ENCODE data around the gene EIF3J. TPM values are rescaled to one million over a fixed set of nuclear protein-coding genes. Genes with fewer than 3 reads are reported as not detected.
A peak's percentile ranks its signal among the peaks of the same experiment; 100 is the strongest.
"Not testable (repeated sequence)": the region's sequence is repeated elsewhere in the genome, so short reads cannot be mapped to it uniquely, and the experiment has no call there.

Gene EIF3J
- total RNA-seq, 1 experiment from 2014 or later = 96.4 TPM

DNA sequence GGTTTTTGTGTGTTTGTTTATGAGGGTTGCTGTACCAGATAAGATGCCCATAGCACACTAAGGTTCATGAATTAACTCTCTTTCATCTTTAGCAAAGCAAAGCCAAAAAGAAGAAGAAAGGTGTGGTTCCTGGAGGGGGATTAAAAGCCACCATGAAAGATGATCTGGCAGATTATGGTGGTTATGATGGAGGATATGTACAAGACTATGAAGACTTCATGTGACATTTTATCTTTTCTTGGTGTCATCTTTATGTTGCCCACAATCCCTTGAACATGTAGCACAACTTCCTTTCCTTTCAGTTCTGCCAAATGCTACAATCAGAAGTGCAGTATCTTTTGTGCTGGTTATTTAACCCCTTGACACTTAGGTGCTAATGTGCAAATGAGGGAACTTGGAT lies 24.0 kb downstream of the EIF3J start:
- not testable (repeated sequence) for H3K4me1 ChIP-seq; H3K4me3 ChIP-seq; H3K27me3 ChIP-seq; DNase-seq; H3K27ac ChIP-seq; H3K9me3 ChIP-seq (replicated peaks)
- H3K36me3 ChIP-seq = peaks cover 93% of the 10 kb centered on the region

GRCh38 chr15:44565387-44566154 lies 28.6 kb downstream of the EIF3J start:
- H3K36me3 ChIP-seq = peaks cover 69% of the 10 kb centered on the region
- H3K27me3 ChIP-seq = no peaks in the 10 kb centered on the region
- no peaks in the 10 kb centered on the region for H3K4me1 ChIP-seq
- peaks cover 10% of the 10 kb centered on the region; the same call in 1 of the 2 replicates for H3K9me3 ChIP-seq (replicated peaks)
- DNase-seq = no peak
- no peak overlapping the region for H3K4me3 ChIP-seq
- H3K27ac ChIP-seq = no peak overlapping the region

- H3K27ac ChIP-seq = no peak overlapping the region
- no peak for DNase-seq
These were observed 29.2 kb downstream of the EIF3J start for GRCh38 chr15:44566155-44566540.

DNA sequence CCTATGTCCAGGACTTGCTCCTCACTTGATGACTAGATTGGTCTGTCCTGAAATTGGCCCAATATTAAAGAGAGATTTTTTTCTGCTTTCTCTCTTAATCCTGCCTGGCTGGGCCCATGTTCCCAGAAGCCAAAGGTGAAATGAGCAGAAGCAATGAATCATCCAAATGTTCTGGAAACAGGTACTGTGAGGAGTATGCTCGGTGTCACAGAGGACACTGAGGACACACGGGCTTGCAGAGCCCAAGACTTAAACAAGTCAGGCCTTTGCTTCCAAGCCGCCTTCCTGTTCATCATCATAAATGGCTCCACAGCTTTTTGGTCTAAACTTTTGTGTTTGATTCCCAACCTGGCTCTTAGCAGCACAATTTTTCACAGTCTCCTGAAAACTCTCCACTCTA lies 31.4 kb downstream of the EIF3J start:
- no peak for DNase-seq
- Histone ChIP-seq H3K4me1 (0 out of 2 replicates have a peak, but pooled peaks cover 3% of the 10 kb centered on the region), H3K4me3 (no peak overlapping the region), H3K9me3 (replicated peaks) (peaks cover 6% of the 10 kb centered on the region; the same call in 1 of the 2 replicates), H3K27ac (no peak overlapping the region), H3K27me3 (no peaks in the 10 kb centered on the region), H3K36me3 (peaks cover 41% of the 10 kb centered on the region)

More at GRCh38 chr15:44566155-44566540, 29.2 kb downstream of the EIF3J start:
- Histone ChIP-seq H3K4me1 (no peaks in the 10 kb centered on the region), H3K9me3 (replicated peaks) (peaks cover 10% of the 10 kb centered on the region; the same call in 1 of the 2 replicates), H3K4me3 (no peak overlapping the region), H3K36me3 (peaks cover 63% of the 10 kb centered on the region), H3K27me3 (no peaks in the 10 kb centered on the region)

DNA sequence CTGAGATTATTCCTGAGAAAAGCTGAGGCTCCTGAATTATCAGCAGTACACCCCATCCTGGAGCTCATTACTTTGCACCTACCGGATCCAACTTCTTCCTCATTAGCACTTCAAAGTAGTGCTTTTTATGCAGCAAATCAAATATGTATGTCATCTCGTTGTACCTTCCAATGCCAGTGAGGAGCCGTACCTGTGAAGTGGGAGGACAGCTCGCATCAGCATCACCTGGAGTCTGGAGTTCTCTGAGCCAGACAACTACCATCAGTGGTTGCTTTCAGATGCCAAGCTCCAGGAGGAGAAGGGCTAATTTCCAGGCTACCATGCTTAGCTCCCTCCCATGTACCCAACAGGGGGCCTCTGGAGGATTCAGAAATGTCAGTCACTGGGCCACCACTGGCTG lies 32.4 kb downstream of the EIF3J start:
- H3K9me3 ChIP-seq (replicated peaks) = peaks cover 6% of the 10 kb centered on the region; the same call in 1 of the 2 replicates
- H3K4me1 ChIP-seq = 0 out of 2 replicates have a peak, but pooled peaks cover 3% of the 10 kb centered on the region
- H3K4me3 ChIP-seq = no peak overlapping the region
- H3K27me3 ChIP-seq = no peaks in the 10 kb centered on the region
- DNase-seq = no peak
- peaks cover 31% of the 10 kb centered on the region for H3K36me3 ChIP-seq
- H3K27ac ChIP-seq = no peak overlapping the region

GRCh38 chr15:44570361-44570760 lies 33.4 kb downstream of the EIF3J start:
- Histone ChIP-seq H3K27me3 (no peaks in the 10 kb centered on the region), H3K4me3 (no peak overlapping the region), H3K36me3 (peaks cover 21% of the 10 kb centered on the region), H3K4me1 (0 out of 2 replicates have a peak, but pooled peaks cover 3% of the 10 kb centered on the region), H3K27ac (no peak overlapping the region), H3K9me3 (replicated peaks) (no peaks in the 10 kb centered on the region)
- no peak for DNase-seq

- H3K27me3 ChIP-seq = no peaks in the 10 kb centered on the region
- DNase-seq = peak; percentile 40 to 58
- H3K4me3 ChIP-seq = no peak overlapping the region
- no peak overlapping the region for H3K27ac ChIP-seq
- no peaks in the 10 kb centered on the region for H3K9me3 ChIP-seq (replicated peaks)
- 0 out of 2 replicates have a peak, but pooled peaks cover 3% of the 10 kb centered on the region for H3K4me1 ChIP-seq
- peaks cover 5% of the 10 kb centered on the region for H3K36me3 ChIP-seq
These were observed 36.4 kb downstream of the EIF3J start for GRCh38 chr15:44573386-44573785.

DNA sequence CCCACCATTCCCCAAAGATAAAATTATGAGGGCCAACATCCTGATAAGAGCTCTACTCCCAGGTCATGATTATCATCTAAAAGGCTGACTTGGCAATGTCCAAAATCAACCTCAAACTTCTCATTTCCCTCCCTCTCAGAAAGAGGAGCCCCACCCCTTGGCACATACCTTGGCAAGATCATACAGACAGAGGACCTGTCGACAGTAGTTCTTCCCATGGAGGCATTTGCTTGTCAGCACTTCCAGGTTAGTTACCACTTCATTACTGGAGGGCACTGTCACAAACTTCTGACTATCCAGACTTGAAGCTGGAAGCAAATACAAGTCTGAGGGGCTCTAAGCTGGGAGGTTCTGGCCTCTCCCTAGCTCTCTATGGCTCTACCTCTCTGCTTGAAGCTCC lies 37.8 kb downstream of the EIF3J start:
- H3K27ac ChIP-seq = no peak overlapping the region
- no peaks in the 10 kb centered on the region for H3K27me3 ChIP-seq
- H3K36me3 ChIP-seq = peaks cover 3% of the 10 kb centered on the region; the same call in 1 of the 2 replicates
- H3K4me1 ChIP-seq = 0 out of 2 replicates have a peak, but pooled peaks cover 6% of the 10 kb centered on the region
- no peaks in the 10 kb centered on the region for H3K9me3 ChIP-seq (replicated peaks)
- DNase-seq = no peak
- no peak overlapping the region for H3K4me3 ChIP-seq

DNA sequence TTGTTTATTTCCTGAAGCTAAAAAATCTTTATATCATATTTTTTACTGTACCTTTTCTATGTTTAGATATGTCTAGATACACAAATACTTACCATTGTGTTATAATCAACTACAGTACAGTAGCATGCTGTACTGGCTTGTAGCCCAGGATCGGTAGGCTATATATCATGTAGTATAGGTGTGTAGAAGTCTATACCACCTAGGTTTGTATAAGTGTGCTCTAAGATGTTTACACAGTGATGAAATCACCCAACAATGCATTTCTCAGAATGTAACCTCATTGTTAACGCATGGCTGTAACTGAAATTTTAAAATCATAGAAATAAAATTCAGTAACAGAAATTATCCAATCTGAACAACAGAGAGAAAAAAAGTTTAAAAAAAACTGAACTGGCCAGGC lies 43.2 kb downstream of the EIF3J start:
- no peak for DNase-seq
- Histone ChIP-seq H3K4me1 (0 out of 2 replicates have a peak, but pooled peaks cover 6% of the 10 kb centered on the region), H3K36me3 (peaks cover 39% of the 10 kb centered on the region), H3K9me3 (replicated peaks) (no peaks in the 10 kb centered on the region), H3K27ac (no peak overlapping the region), H3K27me3 (no peaks in the 10 kb centered on the region), H3K4me3 (no peak overlapping the region)

DNA sequence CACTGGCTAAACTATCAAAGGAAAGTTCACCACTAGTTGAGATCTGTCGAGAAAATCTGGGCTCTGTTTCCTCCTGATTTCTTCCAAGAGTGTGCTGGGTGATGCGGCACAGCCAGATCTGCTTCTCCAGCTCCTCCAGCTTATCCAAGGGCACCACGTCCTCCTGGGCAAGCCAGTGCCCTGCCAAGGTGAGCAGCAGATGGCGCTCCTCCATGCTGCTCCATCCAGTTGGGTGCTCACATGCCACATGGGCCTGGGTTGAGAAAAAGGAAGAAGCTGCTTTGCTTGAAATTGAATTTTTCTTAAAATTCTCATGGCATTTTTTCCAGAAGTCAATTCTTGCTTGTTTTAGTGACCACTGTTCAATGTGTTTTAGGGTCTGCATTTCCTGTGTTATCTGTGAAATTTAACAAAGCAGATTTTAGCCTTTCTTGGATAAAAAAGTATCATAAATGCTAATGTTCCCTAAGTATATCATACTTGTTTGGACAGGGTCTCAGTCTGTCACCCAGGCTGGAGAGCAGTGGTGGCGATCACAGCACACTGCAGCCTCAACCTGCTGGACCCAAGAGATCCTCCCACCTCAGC lies 47.3 kb downstream of the EIF3J start:
- 0 out of 2 replicates have a peak, but pooled peaks cover 6% of the 10 kb centered on the region for H3K4me1 ChIP-seq
- DNase-seq = peak; percentile 59 to 69
- no peaks in the 10 kb centered on the region for H3K9me3 ChIP-seq (replicated peaks)
- no peaks in the 10 kb centered on the region for H3K27me3 ChIP-seq
- peaks cover 60% of the 10 kb centered on the region for H3K36me3 ChIP-seq
- no peak overlapping the region for H3K4me3 ChIP-seq
- H3K27ac ChIP-seq = no peak overlapping the region

DNA sequence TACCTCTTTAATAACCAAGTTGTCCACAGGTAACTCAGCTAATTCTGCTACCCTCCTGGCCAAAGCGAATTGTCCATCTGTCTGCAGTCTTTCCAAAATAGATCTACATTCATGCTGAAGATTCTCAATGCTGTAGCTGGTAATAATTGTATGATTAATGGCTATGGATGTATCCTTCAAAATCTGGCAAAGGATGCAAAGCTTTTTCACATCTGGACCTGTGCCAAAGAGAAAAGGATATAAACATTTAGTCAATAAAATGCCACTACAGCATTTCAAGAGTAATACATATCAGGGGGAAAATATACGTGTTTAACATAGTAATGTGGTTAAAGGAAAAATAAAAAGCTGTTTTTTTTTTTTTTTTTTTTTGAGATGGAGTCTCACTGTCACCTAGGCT lies 48.7 kb downstream of the EIF3J start:
- H3K36me3 ChIP-seq = peaks cover 64% of the 10 kb centered on the region
- no peaks in the 10 kb centered on the region for H3K4me1 ChIP-seq
- H3K4me3 ChIP-seq = no peak overlapping the region
- DNase-seq = no peak
- H3K9me3 ChIP-seq (replicated peaks) = no peaks in the 10 kb centered on the region
- H3K27me3 ChIP-seq = no peaks in the 10 kb centered on the region
- H3K27ac ChIP-seq = no peak overlapping the region

DNA sequence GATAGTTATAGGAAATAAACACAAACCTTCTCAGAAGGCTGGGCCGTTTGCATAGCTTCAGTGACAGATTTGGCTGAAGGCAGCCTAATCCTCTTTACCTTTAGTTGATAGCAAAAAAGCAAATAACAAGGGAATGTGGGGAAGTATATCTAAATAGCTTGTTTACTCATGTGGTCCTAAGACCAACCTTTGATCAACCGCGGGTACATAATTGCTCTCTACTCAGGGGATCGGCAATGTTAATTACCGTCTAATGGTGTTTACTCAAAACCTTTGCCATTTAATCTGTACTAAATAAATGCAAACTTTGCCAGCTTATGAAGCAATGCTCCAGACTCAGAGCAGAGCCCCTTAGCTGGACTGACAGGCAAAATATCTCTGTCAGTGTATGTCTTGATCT lies 51.6 kb downstream of the EIF3J start:
- Histone ChIP-seq H3K9me3 (replicated peaks) (no peaks in the 10 kb centered on the region), H3K4me1 (no peaks in the 10 kb centered on the region), H3K36me3 (peaks cover 68% of the 10 kb centered on the region), H3K4me3 (no peak overlapping the region), H3K27ac (no peak overlapping the region), H3K27me3 (no peaks in the 10 kb centered on the region)
- DNase-seq = no peak

DNA sequence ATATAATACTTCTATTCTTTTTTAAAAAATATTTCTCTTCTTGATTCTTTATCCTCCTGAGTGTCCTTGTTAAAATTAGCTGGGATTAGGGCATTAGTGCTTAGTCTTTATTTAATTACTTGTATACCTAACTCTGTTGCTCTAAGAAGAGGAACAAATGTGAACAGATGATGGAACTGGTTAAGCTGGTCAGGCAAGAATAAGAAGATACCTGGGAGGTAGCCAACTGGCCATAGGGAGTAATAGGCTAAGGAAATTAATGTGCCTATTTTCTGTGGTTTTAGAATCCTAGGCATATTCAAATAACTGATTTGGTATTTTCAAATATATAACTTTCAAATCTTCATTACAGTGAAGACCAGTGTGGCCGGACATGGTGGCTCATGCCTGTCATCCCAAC lies 54.4 kb downstream of the EIF3J start:
- H3K9me3 ChIP-seq (replicated peaks) = no peaks in the 10 kb centered on the region
- peaks cover 61% of the 10 kb centered on the region for H3K36me3 ChIP-seq
- no peaks in the 10 kb centered on the region for H3K4me1 ChIP-seq
- no peaks in the 10 kb centered on the region for H3K27me3 ChIP-seq
- no peak overlapping the region for H3K27ac ChIP-seq
- H3K4me3 ChIP-seq = no peak overlapping the region
- no peak for DNase-seq

GRCh38 chr15:44593042-44593736 lies 56.2 kb downstream of the EIF3J start:
- Histone ChIP-seq H3K36me3 (peaks cover 57% of the 10 kb centered on the region), H3K27ac (no peak overlapping the region), H3K4me3 (no peak overlapping the region), H3K27me3 (no peaks in the 10 kb centered on the region), H3K9me3 (replicated peaks) (no peaks in the 10 kb centered on the region), H3K4me1 (no peaks in the 10 kb centered on the region)
- peak; percentile 15 to 62 for DNase-seq

- Histone ChIP-seq H3K27me3 (no peaks in the 10 kb centered on the region), H3K4me3 (no peak overlapping the region), H3K9me3 (replicated peaks) (no peaks in the 10 kb centered on the region), H3K27ac (no peak overlapping the region), H3K4me1 (no peaks in the 10 kb centered on the region), H3K36me3 (peaks cover 44% of the 10 kb centered on the region)
- DNase-seq = no peak
These were observed 58.3 kb downstream of the EIF3J start for GRCh38 chr15:44595246-44595645.
